CD4-positive, alpha-beta memory T cell (primary cell): ENCODE data around the gene AIP. TPM values are rescaled to one million over a fixed set of nuclear protein-coding genes. Genes with fewer than 3 reads are reported as not detected.
"Not testable (repeated sequence)": the region's sequence is repeated elsewhere in the genome, so short reads cannot be mapped to it uniquely, and the experiment has no call there.

Experiments
- CTCF ChIA-PET: fragments of 350-600 bp; sonication (Branson Sonifier 250); formaldehyde crosslinking; loops from one replicate; lab custom pipeline; 2021; ENCODE audit warnings: inconsistent platforms; ENCODE audit not compliant: partially characterized antibody; lab: Charles Lee
- POLR2A ChIA-PET: fragments of 350-600 bp; sonication (Branson Sonifier 250); formaldehyde crosslinking; loops from one replicate; lab custom pipeline; 2021; ENCODE audit not compliant: partially characterized antibody; lab: Charles Lee
- DNase-seq, 5 donors: peaks; one replicate each; pipeline versions ENCODE4 v3.0.0 to v3.0.0-alpha.2; 2020 to 2022; ENCODE audit warnings: mixed read lengths in 1 of 5
- H3K27ac ChIP-seq: one replicate; pipeline ENCODE4 v1.7.0; 2013; ENCODE audit warnings: low read depth, low read length
- H3K27me3 ChIP-seq: 2 replicates; pipeline ENCODE4 v1.7.0; 2013; ENCODE audit warnings: mild to moderate bottlenecking, low read length, moderate library complexity; ENCODE audit not compliant: insufficient read depth
- H3K36me3 ChIP-seq: 2 replicates; pipeline ENCODE4 v1.7.0; 2013; ENCODE audit warnings: mild to moderate bottlenecking, low read length, moderate library complexity; ENCODE audit not compliant: insufficient read depth
- H3K4me1 ChIP-seq: 2 replicates; pipeline ENCODE4 v1.7.0; 2013; ENCODE audit warnings: mild to moderate bottlenecking, low read length, moderate library complexity; ENCODE audit not compliant: insufficient read depth
- H3K4me3 ChIP-seq, 2 donors: one replicate each; pipeline ENCODE4 v1.7.0; 2013; ENCODE audit warnings: low read length in 2 of 2, mild to moderate bottlenecking in 1 of 2
- H3K9me3 ChIP-seq, 2 donors: one replicate each; pipeline ENCODE4 v1.7.0; 2013; ENCODE audit warnings: low read length in 2 of 2, control low read depth in 1 of 2; ENCODE audit not compliant: control insufficient read depth in 1 of 2
- H3K27ac Mint-ChIP-seq, 7 donors: one replicate each; pipeline ENCODE4 v1.8.0; 2020 to 2021; ENCODE audit warnings: mixed read lengths in 7 of 7, mild to moderate bottlenecking in 6 of 7, inconsistent platforms in 3 of 7, moderate library complexity in 3 of 7
- H3K27me3 Mint-ChIP-seq, 2 donors: one replicate each; pipeline ENCODE4 v1.8.0; 2020 to 2021; ENCODE audit warnings: mixed read lengths in 2 of 2
- H3K36me3 Mint-ChIP-seq, 2 donors: one replicate each; pipeline ENCODE4 v1.8.0; 2020 to 2021; ENCODE audit warnings: mixed read lengths in 2 of 2, inconsistent platforms in 1 of 2, mild to moderate bottlenecking in 1 of 2
- H3K4me1 Mint-ChIP-seq, 4 donors: one replicate each; pipeline ENCODE4 v1.8.0; 2020 to 2021; ENCODE audit warnings: mixed read lengths in 4 of 4, mild to moderate bottlenecking in 1 of 4
- H3K4me3 Mint-ChIP-seq, 8 donors: one replicate each; pipeline ENCODE4 v1.8.0; 2020 to 2021; ENCODE audit warnings: mixed read lengths in 8 of 8, mild to moderate bottlenecking in 7 of 8, moderate library complexity in 6 of 8, inconsistent platforms in 3 of 8
- H3K9me3 Mint-ChIP-seq, 8 donors: one replicate each; pipeline ENCODE4 v1.8.0; 2020 to 2021; ENCODE audit warnings: mixed read lengths in 8 of 8, mild to moderate bottlenecking in 5 of 8, inconsistent platforms in 3 of 8, moderate library complexity in 1 of 8
- intact Hi-C: fragments of 100-400 bp; cut with micrococcal nuclease; formaldehyde crosslinking; loops from one replicate; pipeline ENCODE4 v1.15.1; 2023
- polyA plus RNA-seq, 2 donors: library from polyadenylated mRNA; unstranded; fragments of 300-500 nt; fragmentation: Illumina TruSeq; gene quantifications; one replicate each; pipeline ENCODE4 v1.2.3, GENCODE V29; 2021
- total RNA-seq, 2 experiments: library from RNA; stranded (reverse); gene quantifications; one replicate each; pipeline ENCODE4 v1.2.3, GENCODE V29; 2021

Gene AIP
- total and polyA plus RNA-seq, 4 experiments from 2014 or later, result 131 to 185 (median 142) TPM

GRCh38 chr11:67468456-67468758 lies 14.4 kb upstream of the AIP start:
- H3K36me3 Mint-ChIP-seq, result peaks cover 0 to 7% of the 10 kb centered on the region in 2 donors
- no peaks in the 10 kb centered on the region for H3K27me3 Mint-ChIP-seq
- peaks cover 16 to 39% (median 28%) of the 10 kb centered on the region in 4 donors for H3K4me1 Mint-ChIP-seq
- H3K4me3 Mint-ChIP-seq, result peak overlapping the region; percentile 81 to 92 (median 90)
- POLR2A ChIA-PET, result interaction anchor here (0.6 to 30.4 kb wide), 24 partner anchors 9 to 228 kb away, joined by 3 to 900 read pairs (median 8); partner anchors contain the start of genes AIP, CABP4, CDK2AP2 and CORO1B
- Histone ChIP-seq H3K4me3 (peak overlapping the region; percentile 69 to 78), H3K27ac (peak overlapping the region; percentile 81), H3K36me3 (no peaks in the 10 kb centered on the region), H3K27me3 (no peaks in the 10 kb centered on the region), H3K4me1 (peaks cover 48% of the 10 kb centered on the region), H3K9me3 (no peaks in the 10 kb centered on the region)
- DNase-seq, result no peak
- H3K9me3 Mint-ChIP-seq, result no peaks in the 10 kb centered on the region
- peak overlapping the region; percentile 84 to 96 (median 91) for H3K27ac Mint-ChIP-seq
- intact Hi-C loops, result loop anchor here (2.0 kb wide), 1 partner anchor 52 kb away; no protein-coding TSS in a partner anchor
- CTCF ChIA-PET, result interaction anchor here (0.8 to 4.8 kb wide), 15 partner anchors 9 to 206 kb away, joined by 3 to 38 read pairs (median 5); partner anchors contain the start of genes AIP, PITPNM1, PPP1CA and PTPRCAP

GRCh38 chr11:67468759-67469507 lies 13.9 kb upstream of the AIP start, which contains the start of gene TMEM134:
TMEM134 (minus strand) TSS chr11:67469251; CDS start chr11:67469192, 59 bp downstream.
- H3K4me3 ChIP-seq, result peak within 1 kb of the TSS; percentile 78 to 79
- peak; percentile 85 to 88 (median 88) for DNase-seq
- H3K27ac ChIP-seq, result peak within 1 kb of the TSS; percentile 81
- no peaks in the 10 kb centered on the region for H3K9me3 Mint-ChIP-seq
- POLR2A ChIA-PET, result interaction anchor here (0.6 to 30.4 kb wide), 24 partner anchors 8 to 229 kb away, joined by 3 to 900 read pairs (median 8); partner anchors contain the start of genes AIP, CABP4, CDK2AP2 and CORO1B
- peak within 1 kb of the TSS; percentile 83 to 92 (median 90) for H3K4me3 Mint-ChIP-seq
- peaks cover 0 to 7% of the 10 kb centered on the region in 2 donors for H3K36me3 Mint-ChIP-seq
- CTCF ChIA-PET, result interaction anchor here (0.8 to 4.8 kb wide), 19 partner anchors 9 to 206 kb away, joined by 3 to 38 read pairs (median 4); partner anchors contain the start of genes AIP, PITPNM1, PPP1CA and PTPRCAP
- H3K36me3 ChIP-seq, result no peaks in the 10 kb centered on the region
- peak within 1 kb of the TSS; percentile 84 to 96 (median 91) for H3K27ac Mint-ChIP-seq
- peaks cover 16 to 38% (median 28%) of the 10 kb centered on the region in 4 donors for H3K4me1 Mint-ChIP-seq
- H3K4me1 ChIP-seq, result peaks cover 48% of the 10 kb centered on the region
- no peaks in the 10 kb centered on the region for H3K27me3 Mint-ChIP-seq
- H3K27me3 ChIP-seq, result no peaks in the 10 kb centered on the region
- intact Hi-C loops, result loop anchor here (1.0 to 2.0 kb wide), 9 partner anchors 13 to 80 kb away; partner anchors contain the start of genes CORO1B, PPP1CA, PTPRCAP and RPS6KB2
- no peaks in the 10 kb centered on the region for H3K9me3 ChIP-seq

- CTCF ChIA-PET, result interaction anchor here (0.8 to 2.7 kb wide), 9 partner anchors 10 to 68 kb away, joined by 3 to 19 read pairs (median 4); partner anchors contain the start of genes AIP, PPP1CA and TBC1D10C
- intact Hi-C loops, result loop anchor here (1.0 to 2.0 kb wide), 9 partner anchors 13 to 80 kb away; partner anchors contain the start of genes CORO1B, PPP1CA, PTPRCAP and RPS6KB2
- POLR2A ChIA-PET, result interaction anchor here (0.9 to 30.4 kb wide), 15 partner anchors 12 to 229 kb away, joined by 4 to 900 read pairs (median 20); partner anchors contain the start of genes AIP, CDK2AP2, CORO1B and PITPNM1
- H3K4me1 ChIP-seq, result peaks cover 42% of the 10 kb centered on the region
- H3K9me3 ChIP-seq, result no peaks in the 10 kb centered on the region
- H3K27me3 ChIP-seq, result no peaks in the 10 kb centered on the region
- no peaks in the 10 kb centered on the region for H3K27me3 Mint-ChIP-seq
- peaks cover 16 to 34% (median 26%) of the 10 kb centered on the region in 4 donors for H3K4me1 Mint-ChIP-seq
- no peaks in the 10 kb centered on the region for H3K36me3 ChIP-seq
- peak overlapping the region; percentile 81 for H3K27ac ChIP-seq
- peak overlapping the region; percentile 21 to 92 (median 87) for H3K27ac Mint-ChIP-seq
- DNase-seq, result no peak
- H3K9me3 Mint-ChIP-seq, result no peaks in the 10 kb centered on the region
- peaks cover 0 to 7% of the 10 kb centered on the region in 2 donors for H3K36me3 Mint-ChIP-seq
- H3K4me3 ChIP-seq, result peak overlapping the region; percentile 78 to 79
- H3K4me3 Mint-ChIP-seq, result peak overlapping the region; percentile 76 to 92 (median 84)
Observed at GRCh38 chr11:67469508-67469811, 13.4 kb upstream of the AIP start.

GRCh38 chr11:67470337-67471002 lies 12.4 kb upstream of the AIP start:
- H3K9me3 ChIP-seq, result no peaks in the 10 kb centered on the region
- Mint-ChIP-seq H3K27ac (peak overlapping the region in 5 of 7 donors; percentile 29 to 92 (median 50)), H3K9me3 (no peaks in the 10 kb centered on the region), H3K27me3 (no peaks in the 10 kb centered on the region), H3K4me1 (peaks cover 12 to 29% (median 19%) of the 10 kb centered on the region in 4 donors), H3K36me3 (peaks cover 0 to 2% of the 10 kb centered on the region in 2 donors), H3K4me3 (peak overlapping the region in 2 of 8 donors; percentile 41 to 60)
- DNase-seq, result no peak
- no peak overlapping the region for H3K27ac ChIP-seq
- POLR2A ChIA-PET, result interaction anchor here (1.1 to 30.4 kb wide), 6 partner anchors 15 to 79 kb away, joined by 4 to 900 read pairs (median 108); partner anchors contain the start of genes AIP, CDK2AP2, CORO1B and PPP1CA
- H3K4me3 ChIP-seq, result no peak overlapping the region
- intact Hi-C loops, result no loop called here
- no peaks in the 10 kb centered on the region for H3K27me3 ChIP-seq
- CTCF ChIA-PET, result interaction anchor here (0.7 to 2.7 kb wide), 6 partner anchors 12 to 69 kb away, joined by 3 to 19 read pairs (median 4); partner anchors contain the start of genes AIP, PITPNM1, PPP1CA and RPS6KB2
- no peaks in the 10 kb centered on the region for H3K36me3 ChIP-seq
- peaks cover 37% of the 10 kb centered on the region for H3K4me1 ChIP-seq

- no peaks in the 10 kb centered on the region for H3K9me3 ChIP-seq
- Mint-ChIP-seq H3K4me1 (peaks cover 7 to 15% (median 8%) of the 10 kb centered on the region in 4 donors), H3K9me3 (no peaks in the 10 kb centered on the region), H3K27ac (no peak overlapping the region), H3K4me3 (no peak overlapping the region), H3K27me3 (no peaks in the 10 kb centered on the region), H3K36me3 (no peaks in the 10 kb centered on the region)
- H3K4me1 ChIP-seq, result peaks cover 14% of the 10 kb centered on the region
- no peak overlapping the region for H3K4me3 ChIP-seq
- H3K36me3 ChIP-seq, result no peaks in the 10 kb centered on the region
- no peaks in the 10 kb centered on the region for H3K27me3 ChIP-seq
- no peak overlapping the region for H3K27ac ChIP-seq
- ChIA-PET POLR2A (interaction anchor here (1.0 to 1.8 kb wide), 3 partner anchors 11 to 91 kb away, joined by 3 to 7 read pairs (median 5); partner anchors contain the start of gene AIP), CTCF (interaction anchor here (0.8 kb wide), 1 partner anchor 70 kb away, joined by 3 read pairs; no protein-coding TSS in a partner anchor)
- no peak for DNase-seq
- intact Hi-C loops, result no loop called here
Observed at GRCh38 chr11:67472882-67473281, 9.9 kb upstream of the AIP start.

- CTCF ChIA-PET, result interaction anchor here (0.8 to 1.7 kb wide), 5 partner anchors 12 to 131 kb away, joined by 3 to 4 read pairs (median 3); partner anchors contain the start of gene RPS6KB2
- DNase-seq, H3K4me3 Mint-ChIP-seq, H3K36me3 ChIP-seq, H3K27me3 ChIP-seq, H3K4me1 ChIP-seq, H3K27me3 Mint-ChIP-seq, H3K36me3 Mint-ChIP-seq, H3K9me3 ChIP-seq, intact Hi-C loops, H3K27ac Mint-ChIP-seq, H3K9me3 Mint-ChIP-seq, H3K4me1 Mint-ChIP-seq, H3K27ac ChIP-seq, H3K4me3 ChIP-seq: not testable (repeated sequence)
- POLR2A ChIA-PET, result interaction anchor here (0.6 to 3.1 kb wide), 4 partner anchors 8 to 39 kb away, joined by 3 to 15 read pairs (median 6); partner anchors contain the start of genes PTPRCAP and TMEM134
Observed at GRCh38 chr11:67476692-67477091, 6.1 kb upstream of the AIP start.
